Kidney (tissue), 14 donors: ENCODE data around the gene CCNI2. TPM values are rescaled to one million over a fixed set of nuclear protein-coding genes. Genes with fewer than 3 reads are reported as not detected.

ENCODE experiments used
- DNase-seq, 5 donors: peaks; one replicate each; pipeline ENCODE4 v3.0.0-alpha.2; 2013 to 2020
- FAIRE-seq: peaks from 2 replicates; lab custom pipeline; 2012; peaks lifted over from hg19 to GRCh38; lab: Jason Lieb, UNC
- H3K27ac ChIP-seq, 2 donors: one replicate each; pipeline ENCODE4 v1.7.0; 2013; ENCODE audit warnings: low read depth in 2 of 2, low read length in 2 of 2, inconsistent platforms in 1 of 2
- H3K27me3 ChIP-seq: one replicate; pipeline ENCODE4 v1.7.1; 2013; ENCODE audit warnings: low read length, inconsistent platforms; ENCODE audit not compliant: control insufficient read depth, insufficient read depth
- H3K36me3 ChIP-seq, 3 donors: one replicate each; pipeline versions ENCODE4 v1.7.0 to v1.7.1; 2013; ENCODE audit warnings: low read length in 3 of 3, control low read depth in 1 of 3, inconsistent platforms in 1 of 3; ENCODE audit not compliant: insufficient read depth in 3 of 3, control insufficient read depth in 2 of 3
- H3K4me1 ChIP-seq, 3 donors: one replicate each; pipeline versions ENCODE4 v1.7.0 to v1.7.1; 2013; ENCODE audit warnings: low read length in 3 of 3, inconsistent platforms in 1 of 3, low read depth in 1 of 3; ENCODE audit not compliant: control insufficient read depth in 2 of 3, insufficient read depth in 2 of 3
- H3K4me3 ChIP-seq, 3 donors: one replicate each; pipeline versions ENCODE4 v1.7.0 to v1.8.1; 2013; ENCODE audit warnings: low read length in 3 of 3, control low read depth in 1 of 3, inconsistent platforms in 1 of 3
- H3K9ac ChIP-seq, 3 donors: one replicate each; pipeline versions ENCODE4 v1.7.0 to v1.7.1; 2013; ENCODE audit warnings: low read length in 3 of 3, control low read depth in 1 of 3, inconsistent platforms in 1 of 3
- H3K9me3 ChIP-seq, 3 donors: one replicate each; pipeline versions ENCODE4 v1.7.0 to v1.7.1; 2013; ENCODE audit warnings: low read length in 3 of 3, control low read depth in 1 of 3, inconsistent platforms in 1 of 3; ENCODE audit not compliant: control insufficient read depth in 2 of 3, insufficient read depth in 1 of 3
- CTCF ChIP-seq: IDR thresholded peaks from 3 replicates; pipeline ENCODE4 v1.5.1; 2012; ENCODE audit warnings: mild to moderate bottlenecking, moderate library complexity, borderline replicate concordance; ENCODE audit not compliant: insufficient read depth; ENCODE audit errors: extremely low read depth
- intact Hi-C: fragments of 100-400 bp; cut with DNase I; formaldehyde crosslinking; loops from one replicate; pipeline ENCODE4 v1.11.1; 2022
- polyA plus RNA-seq: library from polyadenylated mRNA; stranded (reverse); fragments of 350-450 nt; fragmentation: Illumina TruSeq; extraction: RNeasy Lipid Tissue Mini Kit (QIAGEN cat#74804); gene quantifications from one replicate; pipeline ENCODE4 v1.2.3, GENCODE V29; 2014; ENCODE audit warnings: low read depth, low replicate concordance; ENCODE audit not compliant: insufficient read depth
- total RNA-seq: library from RNA; stranded (reverse); fragmentation: NEBNext Ultra II Directional; extraction: Animal tissue kit (Norgen Biotek cat#: 25700); gene quantifications from one replicate; pipeline ENCODE4 v1.2.1, GENCODE V29; 2021
- donor health status: control.
- donor health status: control.
- donor health status: control.
- donor health status: control.
- donor health status: control.
- donor health status: DM: yes; HTN: yes; CAD: no.
- donor health status: Normal renal cell carcinoma (clear cell type).

CCNI2 gene
- total and polyA plus RNA-seq, 2 donors from 2014 or later: 3.4 to 3.8 TPM

- H3K4me1 ChIP-seq: peaks cover 0 to 9% (median 5%) of the 10 kb centered on the region in 3 donors
- peak within 1 kb of the TSS; percentile 52 to 67 (median 56) for H3K9ac ChIP-seq
- no peak for TF ChIP-seq CTCF
- peak within 1 kb of the TSS; percentile 53 to 81 for H3K27ac ChIP-seq
- H3K36me3 ChIP-seq: no peaks in the 10 kb centered on the region
- intact Hi-C loops: no loop called here
- no peaks in the 10 kb centered on the region for H3K27me3 ChIP-seq
- no peaks in the 10 kb centered on the region for H3K9me3 ChIP-seq
- DNase-seq: peak; percentile 95 to 98 (median 96)
- no peak for FAIRE-seq
- H3K4me3 ChIP-seq: peak within 1 kb of the TSS; percentile 74 to 89 (median 83)
Measured at GRCh38 chr5:132736853-132737833, 10.1 kb upstream of the CCNI2 start, which contains the start of gene KIF3A. Gene KIF3A, minus strand, starts transcription at chr5:132737546. Its CDS starts 127 bp downstream, at chr5:132737419.

DNA sequence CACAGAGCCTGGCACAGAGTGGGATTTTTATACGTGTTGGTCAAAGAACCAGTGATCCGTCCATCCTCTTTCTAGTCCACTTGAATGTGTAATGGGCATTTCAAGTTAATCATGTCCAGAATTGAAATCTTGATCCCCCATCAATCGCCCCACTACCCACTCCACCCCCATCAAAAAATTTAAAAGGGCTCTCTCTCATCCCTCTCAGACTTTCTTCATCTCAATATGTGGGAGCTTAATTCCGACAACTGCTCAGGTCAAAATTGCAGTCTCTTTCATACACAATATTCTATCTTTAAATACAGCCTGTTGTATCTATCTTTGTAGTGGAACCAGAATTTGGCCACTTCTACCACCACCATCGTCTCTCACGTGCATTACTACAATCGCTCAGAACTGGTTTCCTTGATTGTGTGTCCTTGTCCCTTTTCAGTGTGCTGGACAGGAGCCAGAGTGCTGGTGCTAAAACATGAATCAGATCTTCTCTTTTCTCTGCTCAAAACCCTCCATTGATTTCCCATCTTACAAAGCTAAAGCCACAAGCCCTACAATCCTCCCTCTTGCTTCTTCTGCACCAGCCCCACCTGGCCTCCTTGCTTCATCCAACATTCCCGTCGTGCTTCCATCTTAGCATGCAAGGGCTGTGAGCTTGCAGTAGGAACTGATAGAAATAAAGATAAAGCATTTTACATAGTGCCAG, 9.1 kb upstream of the CCNI2 start:
- no peak overlapping the region for H3K27ac ChIP-seq
- intact Hi-C loops: no loop called here

GRCh38 chr5:132739232-132739631, 8.0 kb upstream of the CCNI2 start:
- Histone ChIP-seq H3K4me3 (no peak overlapping the region), H3K36me3 (no peaks in the 10 kb centered on the region), H3K27ac (no peak overlapping the region), H3K9me3 (no peaks in the 10 kb centered on the region), H3K9ac (no peak overlapping the region), H3K27me3 (no peaks in the 10 kb centered on the region), H3K4me1 (peaks cover 0 to 9% (median 5%) of the 10 kb centered on the region in 3 donors)
- FAIRE-seq (no peak), DNase-seq (no peak)
- no peak for TF ChIP-seq CTCF
- intact Hi-C loops: no loop called here

More for the DNA sequence above, 9.1 kb upstream of the CCNI2 start:
- FAIRE-seq (no peak), DNase-seq (peak in 1 of 5 donors; percentile 8)
- Histone ChIP-seq H3K27me3 (no peaks in the 10 kb centered on the region), H3K9me3 (no peaks in the 10 kb centered on the region), H3K36me3 (no peaks in the 10 kb centered on the region), H3K4me1 (peaks cover 0 to 9% (median 5%) of the 10 kb centered on the region in 3 donors), H3K9ac (no peak overlapping the region), H3K4me3 (peak overlapping the region; percentile 74 to 89 (median 83))
- TF ChIP-seq CTCF: no peak
